NCI-H146 treated with DMSO at 0.1 percent for 48 hours (cell line): ENCODE data around the gene SIGLEC11.
"Not testable (repeated sequence)": the region's sequence is repeated elsewhere in the genome, so short reads cannot be mapped to it uniquely, and the experiment has no call there.

Experiments used
- DNase-seq: peaks from one replicate; lab custom pipeline; 2025; ENCODE audit not compliant: unreplicated experiment; lab: John Stamatoyannopoulos, UW

SIGLEC11 gene

GRCh38 chr19:49960980-49961379 lies at the start of gene SIGLEC11:
TSS of gene SIGLEC11 (minus strand) at chr19:49961172. CDS start at chr19:49961081, 91 bp downstream.
- not testable (repeated sequence) for DNase-seq

- no peak for DNase-seq
These were observed 47.6 kb upstream of the SIGLEC11 start for GRCh38 chr19:50008532-50008931.

GRCh38 chr19:50007947-50008346 lies 47.0 kb upstream of the SIGLEC11 start:
- no peak for DNase-seq

- no peak for DNase-seq
These were observed 46.2 kb upstream of the SIGLEC11 start for GRCh38 chr19:50007170-50007569.

GRCh38 chr19:50005428-50005827 lies 44.5 kb upstream of the SIGLEC11 start:
- no peak for DNase-seq

- no peak for DNase-seq
These were observed 42.9 kb upstream of the SIGLEC11 start for GRCh38 chr19:50003810-50004419.

- no peak for DNase-seq
These were observed 42.3 kb upstream of the SIGLEC11 start for GRCh38 chr19:50003254-50003788.

- DNase-seq, result no peak
These were observed 41.5 kb upstream of the SIGLEC11 start for GRCh38 chr19:50002386-50002960.

- no peak for DNase-seq
These were observed 40.8 kb upstream of the SIGLEC11 start for GRCh38 chr19:50001775-50002174.

GRCh38 chr19:50000841-50001557 lies 40.0 kb upstream of the SIGLEC11 start:
- DNase-seq, result no peak

- no peak for DNase-seq
These were observed 39.3 kb upstream of the SIGLEC11 start for GRCh38 chr19:50000038-50000840.

GRCh38 chr19:49999371-50000010 lies 38.5 kb upstream of the SIGLEC11 start:
- no peak for DNase-seq

GRCh38 chr19:49997709-49998108 lies 36.7 kb upstream of the SIGLEC11 start:
- no peak for DNase-seq

GRCh38 chr19:49988433-49988832 lies 27.5 kb upstream of the SIGLEC11 start:
- DNase-seq, result no peak

GRCh38 chr19:49988007-49988406 lies 27.0 kb upstream of the SIGLEC11 start:
- no peak for DNase-seq

GRCh38 chr19:49987159-49987698 lies 26.3 kb upstream of the SIGLEC11 start:
- DNase-seq, result no peak

GRCh38 chr19:49986354-49986753 lies 25.4 kb upstream of the SIGLEC11 start:
- no peak for DNase-seq

- DNase-seq, result no peak
These were observed 24.9 kb upstream of the SIGLEC11 start for GRCh38 chr19:49985871-49986270.

GRCh38 chr19:49984491-49984890 lies 23.5 kb upstream of the SIGLEC11 start:
- DNase-seq, result no peak

GRCh38 chr19:49983645-49984229 lies 22.8 kb upstream of the SIGLEC11 start:
- DNase-seq, result peak; percentile 51
